CD14-positive monocyte (primary cell): ENCODE data around the gene SCCPDH. TPM values are rescaled to one million over a fixed set of nuclear protein-coding genes. Genes with fewer than 3 reads are reported as not detected.

Experiments
- DNase-seq, 3 donors: peaks; one replicate each; pipeline ENCODE4 v3.0.0-alpha.2; 2011 to 2022
- H2AFZ ChIP-seq: 2 replicates; pipeline ENCODE4 v1.6.0; 2012; ENCODE audit warnings: mild to moderate bottlenecking, low read depth, low read length, inconsistent platforms; ENCODE audit not compliant: insufficient read depth, poor library complexity, severe bottlenecking
- H3K27ac ChIP-seq, 2 donors: 1 replicate in 1 of 2; 2 replicates in 1 of 2; pipeline ENCODE4 v1.5.1; 2012 to 2013; ENCODE audit warnings: low read length in 2 of 2, control low read depth in 1 of 2, inconsistent platforms in 1 of 2, low read depth in 1 of 2, mild to moderate bottlenecking in 1 of 2
- H3K27me3 ChIP-seq, 2 donors: one replicate each; pipeline versions ENCODE4 v1.6.0 to v1.6.1; 2011 to 2013; ENCODE audit warnings: low read length in 2 of 2; ENCODE audit not compliant: control insufficient read depth in 2 of 2, insufficient read depth in 2 of 2
- H3K36me3 ChIP-seq, 2 donors: replicated peaks in 1 of 2; 1 replicate in 1 of 2; 2 replicates in 1 of 2; pipeline versions ENCODE4 v1.5.1 to v1.6.1; 2012 to 2013; ENCODE audit warnings: low read length in 2 of 2, control low read depth in 1 of 2, inconsistent platforms in 1 of 2, mild to moderate bottlenecking in 1 of 2; ENCODE audit not compliant: insufficient read depth in 2 of 2, control insufficient read depth in 1 of 2
- H3K4me1 ChIP-seq, 2 donors: 1 replicate in 1 of 2; 2 replicates in 1 of 2; pipeline versions ENCODE4 v1.5.1 to v1.6.1; 2012 to 2013; ENCODE audit warnings: low read length in 2 of 2, control low read depth in 1 of 2, inconsistent platforms in 1 of 2, mild to moderate bottlenecking in 1 of 2, moderate library complexity in 1 of 2; ENCODE audit not compliant: insufficient read depth in 2 of 2, control insufficient read depth in 1 of 2
- H3K4me2 ChIP-seq: replicated peaks from 2 replicates; pipeline ENCODE3; 2012; ENCODE audit warnings: low read length, moderate library complexity, mild to moderate bottlenecking; ENCODE audit not compliant: poor library complexity, severe bottlenecking; ENCODE audit errors: extremely low read depth
- H3K4me3 ChIP-seq, 3 experiments: fragments of 200-600 bp in 1 of 3; sonication (generic) in 1 of 3; replicated peaks in 1 of 3; 1 replicate in 2 of 3; 2 replicates in 1 of 3; pipeline ENCODE4 v1.5.1; 2011 to 2013; ENCODE audit warnings: low read length in 3 of 3, mild to moderate bottlenecking in 3 of 3, control low read depth in 2 of 3, low read depth in 2 of 3, inconsistent platforms in 1 of 3, moderate library complexity in 1 of 3
- H3K79me2 ChIP-seq: 2 replicates; pipeline ENCODE4 v1.6.0; 2012; ENCODE audit warnings: mild to moderate bottlenecking, control low read depth, inconsistent platforms, low read length, moderate library complexity; ENCODE audit not compliant: insufficient read depth
- H3K9ac ChIP-seq: 2 replicates; pipeline ENCODE4 v1.6.0; 2017; ENCODE audit warnings: low read length, mild to moderate bottlenecking; ENCODE audit not compliant: insufficient read depth, poor library complexity, severe bottlenecking
- H3K9me3 ChIP-seq, 2 donors: replicated peaks in 1 of 2; 1 replicate in 1 of 2; 2 replicates in 1 of 2; pipeline versions ENCODE4 v1.5.1 to v1.6.1; 2012 to 2013; ENCODE audit warnings: low read length in 2 of 2, control low read depth in 1 of 2; ENCODE audit not compliant: control insufficient read depth in 1 of 2, insufficient read depth in 1 of 2
- H4K20me1 ChIP-seq: 2 replicates; pipeline ENCODE4 v1.6.0; 2012; ENCODE audit warnings: mild to moderate bottlenecking, low read length, control low read depth, moderate library complexity; ENCODE audit not compliant: insufficient read depth
- H3K27ac Mint-ChIP-seq, 7 donors: one replicate each; pipeline ENCODE4 v1.8.0; 2020; ENCODE audit warnings: mild to moderate bottlenecking in 7 of 7, mixed read lengths in 7 of 7, moderate library complexity in 6 of 7, inconsistent platforms in 2 of 7
- H3K27me3 Mint-ChIP-seq, 3 donors: one replicate each; pipeline ENCODE4 v1.8.0; 2021 to 2022; ENCODE audit warnings: low read depth in 3 of 3, mild to moderate bottlenecking in 3 of 3, mixed read lengths in 3 of 3, moderate library complexity in 3 of 3, inconsistent platforms in 1 of 3
- H3K36me3 Mint-ChIP-seq, 2 donors: one replicate each; pipeline ENCODE4 v1.8.0; 2020; ENCODE audit warnings: mixed read lengths in 2 of 2, inconsistent platforms in 1 of 2, mild to moderate bottlenecking in 1 of 2
- H3K4me1 Mint-ChIP-seq: one replicate; pipeline ENCODE4 v1.8.0; 2020; ENCODE audit warnings: mild to moderate bottlenecking, mixed read lengths
- H3K4me3 Mint-ChIP-seq, 2 donors: one replicate each; pipeline ENCODE4 v1.8.0; 2020; ENCODE audit warnings: mild to moderate bottlenecking in 2 of 2, mixed read lengths in 2 of 2, moderate library complexity in 1 of 2
- H3K9me3 Mint-ChIP-seq, 7 donors: one replicate each; pipeline ENCODE4 v1.8.0; 2020 to 2022; ENCODE audit warnings: mixed read lengths in 7 of 7, mild to moderate bottlenecking in 6 of 7, moderate library complexity in 6 of 7, inconsistent platforms in 2 of 7
- CTCF ChIP-seq: fragments of 200-600 bp; IDR thresholded peaks from one replicate; pipeline ENCODE4 v1.8.0; 2022; ENCODE audit warnings: antibody characterized with exemption, mild to moderate bottlenecking
- WGBS: methylation state at CpG from one replicate; pipeline ENCODE4 v1.1.5; 2013; ENCODE audit warnings: missing lambda C conversion rate; ENCODE audit not compliant: insufficient coverage; 5-methylcytosine and 5-hydroxymethylcytosine counted together
- intact Hi-C, 2 donors: fragments of 100-400 bp; cut with micrococcal nuclease; formaldehyde crosslinking; loops; one replicate each; pipeline versions ENCODE4 v1.15.0 to v1.15.1; 2023
- polyA plus RNA-seq, 3 donors: library from polyadenylated mRNA; depleted of rRNA in 1 of 3; unstranded in 2 of 3; stranded (reverse) in 1 of 3; fragments of 300-500 nt in 2 of 3; fragments of >200 nt in 1 of 3; fragmentation: Illumina TruSeq in 2 of 3; gene quantifications; 1 replicate in 2 of 3; 2 replicates in 1 of 3; pipeline ENCODE4 v1.2.3, GENCODE V29; 2012 to 2021

Gene SCCPDH
- polyA plus RNA-seq, 3 donors, result 7.3 to 25.3 (median 22.7) TPM

- no peak overlapping the region for H3K27ac ChIP-seq
- H3K4me2 ChIP-seq, result no peak overlapping the region
- H4K20me1 ChIP-seq, result no peaks in the 10 kb centered on the region
- H3K4me1 ChIP-seq, result peaks cover 22 to 30% of the 10 kb centered on the region in 2 donors
- no peak overlapping the region for H2AFZ ChIP-seq
- H3K9ac ChIP-seq, result no peak overlapping the region
- peaks cover 17 to 23% of the 10 kb centered on the region in 2 donors for H3K9me3 ChIP-seq
- no peaks in the 10 kb centered on the region for H3K79me2 ChIP-seq
- no peak for TF ChIP-seq CTCF
- Mint-ChIP-seq H3K9me3 (peaks cover 16 to 26% (median 24%) of the 10 kb centered on the region in 7 donors), H3K4me1 (peaks cover 29% of the 10 kb centered on the region), H3K27ac (peak overlapping the region in 2 of 7 donors; percentile 26 to 58), H3K4me3 (no peak overlapping the region), H3K36me3 (peaks cover 0 to 4% of the 10 kb centered on the region in 2 donors), H3K27me3 (peaks cover 0 to 3% (median 3%) of the 10 kb centered on the region in 3 donors)
- no peaks in the 10 kb centered on the region for H3K27me3 ChIP-seq
- WGBS, result no CpG with 5 or more reads among the region's 3 CpGs
- H3K4me3 ChIP-seq, result no peak overlapping the region
- no peaks in the 10 kb centered on the region for H3K36me3 ChIP-seq
- DNase-seq, result peak in 2 of 3 donors; percentile 19 to 31
- intact Hi-C loops, result no loop called here
These were observed 29.1 kb upstream of the SCCPDH start for GRCh38 chr1:246695136-246695535.

GRCh38 chr1:246695666-246696065 lies 28.5 kb upstream of the SCCPDH start:
- H3K36me3 ChIP-seq, result no peaks in the 10 kb centered on the region
- no peak overlapping the region for H2AFZ ChIP-seq
- Mint-ChIP-seq H3K36me3 (peaks cover 0 to 4% of the 10 kb centered on the region in 2 donors), H3K27me3 (peaks cover 0 to 3% (median 3%) of the 10 kb centered on the region in 3 donors), H3K4me1 (peaks cover 29% of the 10 kb centered on the region), H3K9me3 (peaks cover 16 to 26% (median 24%) of the 10 kb centered on the region in 7 donors), H3K4me3 (no peak overlapping the region), H3K27ac (peak overlapping the region in 1 of 7 donors; percentile 4)
- intact Hi-C loops, result no loop called here
- no peak overlapping the region for H3K4me2 ChIP-seq
- no peaks in the 10 kb centered on the region for H3K27me3 ChIP-seq
- H3K79me2 ChIP-seq, result no peaks in the 10 kb centered on the region
- H3K9me3 ChIP-seq, result peaks cover 17 to 23% of the 10 kb centered on the region in 2 donors
- no peak for DNase-seq
- H3K9ac ChIP-seq, result no peak overlapping the region
- H3K27ac ChIP-seq, result no peak overlapping the region
- H4K20me1 ChIP-seq, result no peaks in the 10 kb centered on the region
- TF ChIP-seq CTCF, result no peak
- peaks cover 22 to 30% of the 10 kb centered on the region in 2 donors for H3K4me1 ChIP-seq
- 100% methylated on average over 2 of the region's 5 CpGs for WGBS
- no peak overlapping the region for H3K4me3 ChIP-seq
